ENCODE results near the gene PLXNC1. TPM values are rescaled to one million over a fixed set of nuclear protein-coding genes. Genes with fewer than 3 reads are reported as not detected.

The PLXNC1 gene
- total RNA-seq, 1 donor, result 40.4 TPM

DNA sequence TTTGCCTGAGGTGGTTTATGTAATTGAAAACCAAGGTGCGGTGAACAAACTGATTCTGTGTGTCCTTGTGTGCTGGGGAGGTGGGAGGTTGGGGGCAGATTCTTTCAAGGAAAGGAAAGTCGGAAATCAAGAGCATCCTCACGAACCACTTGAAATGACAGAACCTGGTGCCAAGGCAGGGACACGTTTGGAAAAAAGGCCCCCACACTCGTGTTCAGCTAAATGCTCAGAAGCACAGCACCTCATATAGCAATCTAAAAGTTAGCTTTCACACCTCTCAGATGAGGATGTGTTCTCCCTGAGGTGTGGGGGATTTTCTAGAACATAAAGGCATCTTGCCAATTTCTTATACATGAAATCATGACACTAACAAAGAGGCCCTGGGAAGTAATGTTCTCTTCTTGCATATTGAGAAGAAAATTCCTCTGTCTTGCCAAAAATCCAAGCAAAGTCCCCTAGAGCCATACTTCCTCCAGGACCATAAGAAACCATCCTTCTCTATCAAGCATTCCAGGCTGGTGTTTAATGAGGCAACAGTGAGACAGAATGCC is 119.6 kb downstream of the PLXNC1 start:
- no peak overlapping the region for H3K4me3 ChIP-seq (ENCODE audit: low read length)
- no peaks in the 10 kb centered on the region for H3K9me3 ChIP-seq (ENCODE audit: low read depth, low read length)
- H3K27me3 ChIP-seq (ENCODE audit: insufficient read depth, low read length), result no peaks in the 10 kb centered on the region
- peaks cover 53% of the 10 kb centered on the region for H3K4me1 ChIP-seq (ENCODE audit: insufficient read depth, low read length)

DNA sequence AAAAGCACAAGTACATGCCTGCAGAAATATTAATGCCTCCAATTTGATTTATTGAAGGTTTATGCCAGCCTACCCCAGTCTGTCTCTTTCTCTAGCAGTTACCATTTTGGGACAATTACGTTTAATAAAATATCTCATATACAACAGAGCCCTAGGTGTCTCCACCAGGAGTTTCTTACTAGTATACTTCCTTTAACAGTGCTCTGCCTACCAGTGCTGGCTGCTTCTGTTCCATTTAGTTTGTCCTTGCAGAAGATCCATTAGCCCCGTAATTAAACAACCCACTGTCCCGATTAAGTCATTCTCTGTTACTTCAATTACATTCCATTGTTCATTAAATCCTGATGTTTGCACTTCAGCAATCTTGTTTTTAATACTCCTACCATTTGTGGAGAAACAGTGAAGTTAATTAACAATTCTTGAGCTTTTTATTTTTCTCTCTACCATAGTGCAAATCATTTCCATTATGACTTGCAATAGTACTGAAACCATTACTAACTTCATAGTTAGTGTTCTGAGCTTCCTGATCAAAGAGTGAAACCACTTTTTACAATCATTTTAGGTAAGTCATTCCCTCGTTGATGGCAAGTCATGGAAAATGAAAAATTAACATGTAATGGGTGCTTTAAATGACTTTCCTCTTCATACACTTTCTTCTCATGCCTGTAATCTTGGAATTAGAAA is 121.1 kb downstream of the PLXNC1 start:
- Histone ChIP-seq H3K9me3 (ENCODE audit: low read depth, low read length) (no peaks in the 10 kb centered on the region), H3K4me3 (ENCODE audit: low read length) (no peak overlapping the region), H3K4me1 (ENCODE audit: insufficient read depth, low read length) (peaks cover 38% of the 10 kb centered on the region), H3K27me3 (ENCODE audit: insufficient read depth, low read length) (no peaks in the 10 kb centered on the region)

DNA sequence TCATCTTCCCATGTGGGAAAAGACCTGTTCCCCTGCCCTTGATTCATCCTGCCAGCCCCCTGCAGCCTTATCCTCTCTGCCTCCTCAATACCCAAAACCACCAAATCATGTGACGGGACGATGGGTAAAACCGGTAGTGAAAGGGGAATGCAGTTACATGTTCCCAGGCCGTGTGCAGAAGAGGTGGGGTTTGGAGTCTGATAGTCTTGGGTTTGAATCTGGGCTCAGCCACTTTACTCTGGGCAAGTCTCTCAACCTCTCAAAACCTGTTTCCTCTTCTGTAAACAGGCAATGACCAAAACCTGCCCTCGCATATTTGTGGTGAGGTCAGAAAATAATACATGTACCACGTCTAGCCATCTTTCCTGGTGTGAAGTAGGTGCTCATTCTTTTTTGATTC is 123.0 kb downstream of the PLXNC1 start:
- Histone ChIP-seq H3K27me3 (ENCODE audit: insufficient read depth, low read length) (no peaks in the 10 kb centered on the region), H3K4me1 (ENCODE audit: insufficient read depth, low read length) (peaks cover 29% of the 10 kb centered on the region)

DNA sequence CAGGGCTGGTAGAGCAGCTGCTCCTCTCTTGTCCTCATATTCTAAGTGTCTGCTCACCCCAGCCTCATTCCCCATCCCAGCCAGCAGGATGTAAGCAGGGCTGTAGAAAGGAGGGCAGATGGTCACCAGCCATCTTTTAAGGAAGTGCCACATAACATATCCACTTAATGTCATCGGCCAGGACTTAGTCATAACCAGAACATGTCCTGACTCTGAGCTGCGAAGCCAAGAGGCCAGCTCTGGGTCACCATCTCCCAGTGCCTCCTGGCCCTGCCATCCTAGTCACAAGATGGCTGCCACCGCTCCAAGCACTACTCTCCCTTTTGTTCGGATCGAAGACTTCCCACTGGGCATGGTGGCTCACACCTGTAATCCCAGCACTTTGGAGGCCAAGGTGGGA is 123.9 kb downstream of the PLXNC1 start:
- Histone ChIP-seq H3K4me3 (ENCODE audit: low read length) (no peak overlapping the region), H3K4me1 (ENCODE audit: insufficient read depth, low read length) (peaks cover 20% of the 10 kb centered on the region), H3K9me3 (ENCODE audit: low read depth, low read length) (no peaks in the 10 kb centered on the region), H3K27me3 (ENCODE audit: insufficient read depth, low read length) (no peaks in the 10 kb centered on the region)

More for the DNA sequence above, 123.0 kb downstream of the PLXNC1 start:
- Histone ChIP-seq H3K4me3 (ENCODE audit: low read length) (no peak overlapping the region), H3K9me3 (ENCODE audit: low read depth, low read length) (no peaks in the 10 kb centered on the region)

DNA sequence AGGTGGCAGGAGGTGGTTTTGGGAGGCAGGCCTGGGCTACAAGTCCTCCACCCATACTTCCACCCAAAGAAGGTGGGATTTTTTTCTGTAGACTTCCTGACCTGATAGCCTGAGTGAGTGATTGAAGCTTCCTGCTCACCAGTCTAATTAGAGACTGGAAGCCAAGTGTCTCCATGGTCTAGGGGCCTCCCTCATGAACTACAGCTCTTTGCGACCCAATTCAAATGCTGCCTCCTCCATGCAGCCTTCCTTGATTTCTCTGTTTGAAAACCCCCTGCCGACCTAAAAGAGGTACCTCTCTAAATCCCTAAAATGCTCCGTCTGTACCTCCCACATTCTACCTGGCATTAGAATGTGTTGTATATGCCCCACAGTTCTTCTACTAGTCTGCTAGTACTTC is 124.9 kb downstream of the PLXNC1 start:
- H3K4me3 ChIP-seq (ENCODE audit: low read length), result no peak overlapping the region
- no peaks in the 10 kb centered on the region for H3K9me3 ChIP-seq (ENCODE audit: low read depth, low read length)
- no peaks in the 10 kb centered on the region for H3K27me3 ChIP-seq (ENCODE audit: insufficient read depth, low read length)
- H3K4me1 ChIP-seq (ENCODE audit: insufficient read depth, low read length), result peaks cover 10% of the 10 kb centered on the region

DNA sequence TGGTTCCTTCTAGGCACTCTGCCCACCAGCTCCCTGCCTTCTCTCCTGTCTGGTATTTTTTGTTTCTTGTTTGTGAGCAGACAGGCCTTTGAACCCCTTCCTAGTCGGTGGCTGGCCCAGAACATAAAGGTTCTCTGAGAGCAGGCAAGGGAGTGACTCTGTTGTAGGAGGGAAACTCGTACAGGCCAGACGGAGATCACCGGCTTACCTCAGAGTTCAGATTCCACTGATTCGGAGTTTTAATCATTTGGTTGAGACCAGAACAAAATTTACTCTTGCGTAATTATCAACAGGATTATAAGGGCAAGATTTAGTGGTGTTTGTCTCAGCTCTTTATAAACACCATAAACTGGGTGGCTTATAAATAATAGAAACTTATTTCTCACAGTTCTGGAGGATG is 128.3 kb downstream of the PLXNC1 start:
- Histone ChIP-seq H3K27me3 (ENCODE audit: insufficient read depth, low read length) (no peaks in the 10 kb centered on the region), H3K4me1 (ENCODE audit: insufficient read depth, low read length) (peaks cover 2% of the 10 kb centered on the region), H3K9me3 (ENCODE audit: low read depth, low read length) (no peaks in the 10 kb centered on the region), H3K4me3 (ENCODE audit: low read length) (no peak overlapping the region)

DNA sequence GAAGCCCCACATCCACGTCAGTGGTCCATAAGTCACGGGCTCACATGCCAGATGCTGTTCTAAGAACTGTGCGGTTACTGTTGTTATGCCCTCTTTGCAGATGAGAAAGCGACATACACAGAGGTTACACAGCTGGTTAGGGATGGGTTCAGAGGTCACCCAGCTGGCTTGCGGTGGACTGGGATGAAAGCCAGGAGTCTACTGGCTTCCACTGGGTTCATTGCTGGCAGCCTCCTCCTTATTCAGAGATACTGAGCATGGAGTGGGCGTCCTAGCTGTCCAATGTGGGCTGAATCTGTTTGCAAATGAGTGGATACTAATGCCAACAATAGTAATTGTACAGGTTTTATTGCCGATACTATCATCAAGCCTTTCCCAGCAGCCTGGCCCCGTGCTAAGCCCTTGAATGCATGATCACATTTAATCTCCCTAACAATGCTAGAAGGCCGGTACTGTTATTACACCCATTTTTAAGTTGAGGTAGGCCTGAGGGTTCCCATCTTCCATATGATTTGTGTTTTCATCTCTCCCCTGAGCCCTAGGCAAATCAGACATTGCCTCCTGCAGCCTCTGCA is 129.1 kb downstream of the PLXNC1 start:
- H3K27me3 ChIP-seq (ENCODE audit: insufficient read depth, low read length), result no peaks in the 10 kb centered on the region
- H3K9me3 ChIP-seq (ENCODE audit: low read depth, low read length), result no peaks in the 10 kb centered on the region
- peaks cover 10% of the 10 kb centered on the region for H3K4me1 ChIP-seq (ENCODE audit: insufficient read depth, low read length)
- H3K4me3 ChIP-seq (ENCODE audit: low read length), result no peak overlapping the region

DNA sequence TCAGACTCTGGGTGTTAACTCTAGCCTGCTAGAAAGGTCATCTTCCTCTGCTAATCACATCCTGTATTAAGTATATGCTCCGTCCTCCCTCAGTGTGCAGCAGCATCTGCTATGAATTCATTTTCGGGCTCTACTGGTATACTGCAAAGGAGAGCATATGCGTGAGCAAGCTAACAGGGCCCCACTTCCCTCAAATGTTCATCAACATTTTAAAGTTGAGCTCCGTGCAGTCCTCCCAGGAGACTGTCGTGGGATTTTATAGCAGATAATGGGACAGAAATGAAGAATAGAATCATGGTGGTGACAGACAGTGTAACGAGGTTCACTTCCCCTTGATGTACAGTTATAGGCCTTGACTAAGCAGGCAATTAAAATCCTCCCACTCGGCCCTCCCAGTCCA is 131.7 kb downstream of the PLXNC1 start:
- H3K9me3 ChIP-seq (ENCODE audit: low read depth, low read length), result no peaks in the 10 kb centered on the region
- no peaks in the 10 kb centered on the region for H3K27me3 ChIP-seq (ENCODE audit: insufficient read depth, low read length)
- no peak overlapping the region for H3K4me3 ChIP-seq (ENCODE audit: low read length)
- H3K4me1 ChIP-seq (ENCODE audit: insufficient read depth, low read length), result peaks cover 23% of the 10 kb centered on the region

DNA sequence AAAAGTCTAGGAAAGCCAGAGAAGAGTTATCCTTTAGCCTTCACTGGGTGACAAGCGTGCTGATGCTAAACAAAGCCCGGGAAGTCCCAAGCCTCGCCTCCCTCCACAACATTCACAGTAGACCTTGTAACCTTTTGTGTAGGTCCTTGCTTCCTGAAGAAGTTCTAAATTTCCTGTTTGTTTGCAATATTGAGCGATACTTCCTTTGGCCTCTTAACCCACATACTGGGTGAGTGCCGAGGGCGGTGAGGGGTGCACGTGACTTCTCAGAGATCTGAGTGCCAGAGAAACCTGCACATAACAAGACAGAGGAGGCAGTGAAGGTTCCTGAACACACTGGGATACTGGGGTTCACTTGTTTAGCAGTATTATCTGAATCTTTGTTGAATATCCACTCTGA is 134.3 kb downstream of the PLXNC1 start:
- no peaks in the 10 kb centered on the region for H3K27me3 ChIP-seq (ENCODE audit: insufficient read depth, low read length)
- H3K4me1 ChIP-seq (ENCODE audit: insufficient read depth, low read length), result peaks cover 23% of the 10 kb centered on the region
- no peak overlapping the region for H3K4me3 ChIP-seq (ENCODE audit: low read length)
- no peaks in the 10 kb centered on the region for H3K9me3 ChIP-seq (ENCODE audit: low read depth, low read length)

DNA sequence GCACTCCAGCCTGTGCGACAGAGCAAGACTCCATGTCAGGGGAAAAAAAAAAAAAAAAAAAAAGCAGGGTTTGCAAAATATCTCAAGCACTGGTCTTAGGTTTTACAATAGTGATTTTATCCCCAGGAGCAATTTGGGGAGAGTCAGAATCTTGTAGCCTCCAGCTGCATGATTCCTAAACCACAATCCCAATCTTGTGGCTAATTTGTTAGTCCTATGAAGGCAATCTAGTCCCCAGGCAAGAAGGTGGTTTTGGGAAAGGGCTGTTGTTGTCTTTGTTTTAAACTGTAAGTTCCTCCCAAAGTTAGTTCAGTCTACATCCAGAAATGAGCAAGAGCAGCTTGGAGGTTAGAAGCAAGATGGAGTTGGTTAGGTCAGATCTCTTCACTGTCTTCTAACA is 135.7 kb downstream of the PLXNC1 start:
- no peaks in the 10 kb centered on the region for H3K27me3 ChIP-seq (ENCODE audit: insufficient read depth, low read length)
- no peak overlapping the region for H3K4me3 ChIP-seq (ENCODE audit: low read length)
- H3K9me3 ChIP-seq (ENCODE audit: low read depth, low read length), result no peaks in the 10 kb centered on the region
- peaks cover 23% of the 10 kb centered on the region for H3K4me1 ChIP-seq (ENCODE audit: insufficient read depth, low read length)

DNA sequence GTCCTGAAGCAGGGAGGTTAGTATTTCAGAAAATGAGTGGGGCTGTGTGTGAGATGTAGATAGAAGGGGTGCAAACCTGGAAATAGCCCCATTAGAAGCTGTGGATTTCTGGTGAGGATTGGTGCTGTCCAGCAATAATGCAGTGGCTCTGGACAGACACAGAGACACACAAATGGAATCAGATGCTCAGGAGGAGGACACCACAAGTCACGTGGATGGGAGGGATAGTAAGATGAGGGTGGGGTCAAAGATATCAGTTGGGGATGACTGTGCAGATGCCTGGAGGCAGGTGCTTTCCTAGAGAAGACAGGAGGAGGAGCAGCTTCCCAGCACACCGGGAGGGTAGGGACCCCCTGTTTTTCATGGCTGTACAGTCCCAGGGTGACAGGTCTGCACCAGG is 136.5 kb downstream of the PLXNC1 start:
- H3K27me3 ChIP-seq (ENCODE audit: insufficient read depth, low read length), result no peaks in the 10 kb centered on the region
- H3K4me1 ChIP-seq (ENCODE audit: insufficient read depth, low read length), result peaks cover 23% of the 10 kb centered on the region
- H3K9me3 ChIP-seq (ENCODE audit: low read depth, low read length), result no peaks in the 10 kb centered on the region
- no peak overlapping the region for H3K4me3 ChIP-seq (ENCODE audit: low read length)

DNA sequence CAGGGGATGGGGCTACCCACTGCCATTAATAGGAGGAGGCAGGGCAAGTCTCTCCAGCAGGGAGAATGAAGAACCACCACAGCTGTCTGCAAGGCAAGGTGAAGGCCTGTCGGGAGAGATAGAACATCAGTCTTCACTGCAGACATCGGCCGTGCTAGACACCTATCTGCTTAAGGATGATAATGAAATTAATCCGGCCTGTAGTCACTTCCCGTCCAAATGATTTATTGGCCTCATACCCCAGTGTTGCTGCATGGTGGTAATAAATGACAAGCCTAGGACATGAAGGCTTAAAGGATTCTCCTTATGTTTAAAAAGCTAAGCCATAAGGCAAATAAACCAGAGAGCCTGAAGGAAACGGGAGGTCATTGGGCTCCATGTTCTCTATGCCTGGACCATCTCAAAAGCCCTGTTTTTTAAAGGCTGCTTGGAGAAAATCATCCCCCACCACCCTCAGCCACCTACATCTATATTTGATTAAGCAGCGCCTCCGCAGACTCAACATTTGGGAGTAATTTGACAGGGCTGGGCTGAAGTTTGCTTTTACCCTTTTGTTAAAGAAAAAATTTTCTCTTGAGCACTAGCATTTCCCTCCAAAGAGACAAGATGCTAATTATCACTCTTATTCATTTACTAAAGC is 137.7 kb downstream of the PLXNC1 start:
- H3K9me3 ChIP-seq (ENCODE audit: low read depth, low read length), result no peaks in the 10 kb centered on the region
- peaks cover 23% of the 10 kb centered on the region for H3K4me1 ChIP-seq (ENCODE audit: insufficient read depth, low read length)
- H3K4me3 ChIP-seq (ENCODE audit: low read length), result no peak overlapping the region
- H3K27me3 ChIP-seq (ENCODE audit: insufficient read depth, low read length), result no peaks in the 10 kb centered on the region

DNA sequence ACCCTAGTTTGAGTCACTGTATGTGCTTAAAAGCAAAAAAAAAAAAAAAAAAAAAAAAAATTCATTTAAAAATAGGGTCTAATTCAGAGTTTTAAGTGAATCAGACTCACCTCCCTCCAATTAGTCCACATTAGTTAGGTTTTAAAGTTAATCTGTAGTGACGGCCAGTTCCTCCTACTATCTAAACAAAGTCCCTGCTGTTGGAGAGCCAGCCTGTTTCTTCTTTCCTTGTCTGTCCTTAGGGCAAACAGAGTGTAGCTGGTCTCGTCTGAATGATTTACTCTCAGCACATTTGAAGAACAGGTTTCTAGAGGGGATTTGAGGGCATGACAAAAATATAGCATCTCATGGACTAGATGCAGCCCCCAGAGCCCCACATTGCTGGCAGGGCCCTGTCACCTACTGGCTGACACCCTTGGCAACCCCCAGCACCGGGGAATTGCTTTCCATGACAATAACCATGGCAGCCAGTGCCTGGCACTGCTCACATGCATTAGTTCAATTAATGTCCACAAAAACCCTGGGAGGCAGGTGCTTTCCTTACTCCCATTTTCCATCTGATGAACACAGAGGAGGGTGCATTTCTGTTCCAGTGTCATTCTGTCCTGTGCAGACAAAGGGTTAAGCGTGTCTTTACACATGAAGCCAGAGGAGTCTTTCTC is 138.3 kb downstream of the PLXNC1 start:
- Histone ChIP-seq H3K4me3 (ENCODE audit: low read length) (no peak overlapping the region), H3K9me3 (ENCODE audit: low read depth, low read length) (no peaks in the 10 kb centered on the region), H3K4me1 (ENCODE audit: insufficient read depth, low read length) (peaks cover 22% of the 10 kb centered on the region), H3K27me3 (ENCODE audit: insufficient read depth, low read length) (no peaks in the 10 kb centered on the region)

DNA sequence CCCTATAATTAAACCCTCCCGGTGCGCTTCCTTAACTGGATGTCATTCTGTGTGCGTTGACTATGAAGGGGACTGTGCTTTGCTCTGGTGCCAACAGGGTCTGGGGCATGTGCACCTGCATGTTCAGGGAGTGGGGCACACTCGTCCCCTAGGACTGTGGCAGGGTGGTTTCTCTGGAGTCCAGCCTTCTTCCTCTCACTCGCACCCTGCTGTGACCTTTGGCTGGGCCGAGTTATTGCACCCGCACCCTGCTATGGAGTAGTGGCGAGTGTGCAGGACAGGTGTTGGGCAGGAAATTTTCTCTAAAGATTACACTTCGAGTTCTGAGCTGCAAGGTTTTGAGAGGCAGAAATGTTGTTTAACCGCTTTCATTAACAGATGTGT is 138.9 kb downstream of the PLXNC1 start:
- no peaks in the 10 kb centered on the region for H3K27me3 ChIP-seq (ENCODE audit: insufficient read depth, low read length)
- H3K4me3 ChIP-seq (ENCODE audit: low read length), result no peak overlapping the region
- H3K9me3 ChIP-seq (ENCODE audit: low read depth, low read length), result no peaks in the 10 kb centered on the region
- H3K4me1 ChIP-seq (ENCODE audit: insufficient read depth, low read length), result peaks cover 16% of the 10 kb centered on the region
